HEK293 (cell line): ENCODE data around the gene CUL1.

Experiments
- EGR2 ChIP-seq: fragments of 450-650 bp; formaldehyde crosslinking; IDR thresholded peaks from 2 replicates; pipeline ENCODE4 v1.5.1; 2016; ENCODE audit warnings: low read depth, missing biosample characterization, missing genetic modification characterization
- ELK4 ChIP-seq: IDR thresholded peaks from 2 replicates; pipeline ENCODE4 v1.6.1; 2011; ENCODE audit warnings: mild to moderate bottlenecking, low read depth, low read length, borderline replicate concordance
- IKZF3 ChIP-seq: fragments of 450-650 bp; IDR thresholded peaks from 2 replicates; pipeline ENCODE4 v1.5.0; 2018; ENCODE audit warnings: missing biosample characterization, mild to moderate bottlenecking, missing genetic modification characterization, moderate library complexity
- KLF10 ChIP-seq: fragments of 450-650 bp; IDR thresholded peaks from 2 replicates; pipeline ENCODE4 v1.5.1; 2018; ENCODE audit warnings: missing biosample characterization, mild to moderate bottlenecking, missing genetic modification characterization
- TCF7L2 ChIP-seq: IDR thresholded peaks from 2 replicates; pipeline ENCODE4 v1.6.1; 2011; ENCODE audit warnings: low read depth, mild to moderate bottlenecking, inconsistent platforms, low read length, moderate library complexity, borderline replicate concordance
- ZNF10 ChIP-seq: fragments of 450-650 bp; formaldehyde crosslinking; IDR thresholded peaks from 2 replicates; pipeline ENCODE4 v1.5.1; 2017; ENCODE audit warnings: missing biosample characterization, missing genetic modification characterization
- ZNF169 ChIP-seq: fragments of 450-650 bp; formaldehyde crosslinking; IDR thresholded peaks from 2 replicates; pipeline ENCODE4 v1.5.1; 2016; ENCODE audit warnings: missing biosample characterization, missing genetic modification characterization
- ZNF19 ChIP-seq: fragments of 450-650 bp; formaldehyde crosslinking; IDR thresholded peaks from 2 replicates; pipeline ENCODE4; 2016; ENCODE audit warnings: missing biosample characterization, missing genetic modification characterization, low read depth
- ZNF292 ChIP-seq: fragments of 450-650 bp; formaldehyde crosslinking; IDR thresholded peaks from 2 replicates; pipeline ENCODE4 v1.5.1; 2016; ENCODE audit warnings: low read depth, missing biosample characterization, missing genetic modification characterization, borderline replicate concordance
- ZNF354C ChIP-seq: fragments of 450-650 bp; formaldehyde crosslinking; IDR thresholded peaks from 2 replicates; pipeline ENCODE4 v1.5.1; 2016; ENCODE audit warnings: missing biosample characterization, missing genetic modification characterization, low read depth, borderline replicate concordance
- ZNF366 ChIP-seq: fragments of 450-650 bp; formaldehyde crosslinking; conservative IDR thresholded peaks from 2 replicates; pipeline ENCODE4 v1.5.1; 2016; ENCODE audit warnings: missing biosample characterization, missing genetic modification characterization
- ZNF391 ChIP-seq: fragments of 450-650 bp; formaldehyde crosslinking; IDR thresholded peaks from 2 replicates; pipeline ENCODE4 v1.5.1; 2016; ENCODE audit warnings: low read depth, missing biosample characterization, missing genetic modification characterization, borderline replicate concordance
- ZNF433 ChIP-seq: fragments of 450-650 bp; formaldehyde crosslinking; IDR thresholded peaks from 2 replicates; pipeline ENCODE4 v1.5.1; 2016; ENCODE audit warnings: missing biosample characterization, missing genetic modification characterization, low read depth
- ZNF596 ChIP-seq: fragments of 450-650 bp; IDR thresholded peaks from 2 replicates; pipeline ENCODE4 v1.5.0; 2018; ENCODE audit warnings: missing biosample characterization, mild to moderate bottlenecking, missing genetic modification characterization, moderate library complexity
- ZNF624 ChIP-seq: fragments of 450-650 bp; formaldehyde crosslinking; IDR thresholded peaks from 2 replicates; pipeline ENCODE4 v1.5.1; 2017; ENCODE audit warnings: missing biosample characterization, missing genetic modification characterization
- ZNF654 ChIP-seq: fragments of 450-650 bp; formaldehyde crosslinking; IDR thresholded peaks from 2 replicates; pipeline ENCODE4 v1.5.1; 2016; ENCODE audit warnings: low read depth, missing biosample characterization, missing genetic modification characterization
- ZNF701 ChIP-seq: fragments of 450-650 bp; formaldehyde crosslinking; IDR thresholded peaks from 2 replicates; pipeline ENCODE4 v1.5.1; 2016; ENCODE audit warnings: missing biosample characterization, missing genetic modification characterization
- ZNF76 ChIP-seq: fragments of 450-650 bp; formaldehyde crosslinking; IDR thresholded peaks from 2 replicates; pipeline ENCODE4; 2016; ENCODE audit warnings: low read depth, missing biosample characterization, missing genetic modification characterization, borderline replicate concordance
- ZNF768 ChIP-seq: fragments of 450-650 bp; formaldehyde crosslinking; IDR thresholded peaks from 2 replicates; pipeline ENCODE4 v1.5.1; 2018; ENCODE audit warnings: missing biosample characterization, mild to moderate bottlenecking, missing genetic modification characterization
- ZNF830 ChIP-seq: fragments of 450-650 bp; IDR thresholded peaks from 2 replicates; pipeline ENCODE4 v1.5.0; 2018; ENCODE audit warnings: missing biosample characterization, missing genetic modification characterization, low read depth, mild to moderate bottlenecking, moderate library complexity
- ZNF843 ChIP-seq: fragments of 450-650 bp; formaldehyde crosslinking; IDR thresholded peaks from 2 replicates; pipeline ENCODE4 v1.5.1; 2016; ENCODE audit warnings: missing biosample characterization, missing genetic modification characterization
- TF ChIP-seq, protein P1 (sequence below): fragments of 450-650 bp; formaldehyde crosslinking; IDR thresholded peaks from 2 replicates; pipeline ENCODE4 v1.5.1; 2016; ENCODE audit warnings: missing biosample characterization, missing genetic modification characterization
- TF ChIP-seq, protein P2 (sequence below): fragments of 450-650 bp; formaldehyde crosslinking; IDR thresholded peaks from 2 replicates; pipeline ENCODE4 v1.5.1; 2016; ENCODE audit warnings: missing biosample characterization, missing genetic modification characterization
- TF ChIP-seq, protein P3 (sequence below): fragments of 450-650 bp; formaldehyde crosslinking; IDR thresholded peaks from 2 replicates; pipeline ENCODE4 v1.5.1; 2016; ENCODE audit warnings: missing biosample characterization, missing genetic modification characterization
- TF ChIP-seq, protein P4 (sequence below): fragments of 450-650 bp; formaldehyde crosslinking; IDR thresholded peaks from 2 replicates; pipeline ENCODE4 v1.5.1; 2016; ENCODE audit warnings: missing biosample characterization, missing genetic modification characterization
- TF ChIP-seq, protein P5 (sequence below): fragments of 450-650 bp; formaldehyde crosslinking; IDR thresholded peaks from 2 replicates; pipeline ENCODE4 v1.5.1; 2016; ENCODE audit warnings: missing biosample characterization, missing genetic modification characterization

The CUL1 gene

DNA sequence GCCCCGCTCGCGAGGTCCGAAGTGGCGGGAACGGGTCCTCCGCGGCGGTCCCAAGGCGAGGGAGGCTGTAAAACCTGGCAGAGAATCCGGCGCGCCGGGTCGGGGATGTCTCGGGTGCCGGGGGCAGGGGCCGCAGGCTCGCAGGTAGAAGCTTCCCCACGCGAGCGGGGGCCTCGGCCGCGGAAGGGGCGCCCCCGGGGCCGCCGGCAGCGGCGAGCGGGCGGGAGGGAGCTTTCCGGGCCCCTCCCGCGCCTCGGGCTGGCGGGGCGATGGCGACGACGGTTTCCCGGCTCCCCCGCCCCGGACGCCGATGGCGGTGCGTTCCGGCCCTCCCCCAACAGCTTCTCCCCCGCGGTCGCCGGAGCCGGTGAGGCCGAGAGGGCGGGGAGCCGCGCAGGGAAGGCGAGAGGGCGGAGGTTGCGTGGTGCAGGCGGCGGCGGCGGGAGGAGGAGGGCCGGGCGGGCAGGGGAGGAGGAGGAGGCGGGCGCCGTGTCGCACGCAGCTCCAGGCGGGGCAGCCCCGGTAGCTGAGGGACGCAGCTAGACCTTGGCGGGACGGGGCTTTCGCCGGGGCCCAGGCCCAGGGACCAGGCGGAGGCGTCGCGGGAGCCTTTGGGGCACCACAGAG is at the start of gene CUL1 (continued):
- TF ChIP-seq, protein P1, sequence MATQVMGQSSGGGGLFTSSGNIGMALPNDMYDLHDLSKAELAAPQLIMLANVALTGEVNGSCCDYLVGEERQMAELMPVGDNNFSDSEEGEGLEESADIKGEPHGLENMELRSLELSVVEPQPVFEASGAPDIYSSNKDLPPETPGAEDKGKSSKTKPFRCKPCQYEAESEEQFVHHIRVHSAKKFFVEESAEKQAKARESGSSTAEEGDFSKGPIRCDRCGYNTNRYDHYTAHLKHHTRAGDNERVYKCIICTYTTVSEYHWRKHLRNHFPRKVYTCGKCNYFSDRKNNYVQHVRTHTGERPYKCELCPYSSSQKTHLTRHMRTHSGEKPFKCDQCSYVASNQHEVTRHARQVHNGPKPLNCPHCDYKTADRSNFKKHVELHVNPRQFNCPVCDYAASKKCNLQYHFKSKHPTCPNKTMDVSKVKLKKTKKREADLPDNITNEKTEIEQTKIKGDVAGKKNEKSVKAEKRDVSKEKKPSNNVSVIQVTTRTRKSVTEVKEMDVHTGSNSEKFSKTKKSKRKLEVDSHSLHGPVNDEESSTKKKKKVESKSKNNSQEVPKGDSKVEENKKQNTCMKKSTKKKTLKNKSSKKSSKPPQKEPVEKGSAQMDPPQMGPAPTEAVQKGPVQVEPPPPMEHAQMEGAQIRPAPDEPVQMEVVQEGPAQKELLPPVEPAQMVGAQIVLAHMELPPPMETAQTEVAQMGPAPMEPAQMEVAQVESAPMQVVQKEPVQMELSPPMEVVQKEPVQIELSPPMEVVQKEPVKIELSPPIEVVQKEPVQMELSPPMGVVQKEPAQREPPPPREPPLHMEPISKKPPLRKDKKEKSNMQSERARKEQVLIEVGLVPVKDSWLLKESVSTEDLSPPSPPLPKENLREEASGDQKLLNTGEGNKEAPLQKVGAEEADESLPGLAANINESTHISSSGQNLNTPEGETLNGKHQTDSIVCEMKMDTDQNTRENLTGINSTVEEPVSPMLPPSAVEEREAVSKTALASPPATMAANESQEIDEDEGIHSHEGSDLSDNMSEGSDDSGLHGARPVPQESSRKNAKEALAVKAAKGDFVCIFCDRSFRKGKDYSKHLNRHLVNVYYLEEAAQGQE (tag by site-specific recombination), result no peak
- TF ChIP-seq ZNF843 (tag by site-specific recombination) (no peak), ELK4 (no peak), ZNF19 (tag by site-specific recombination) (no peak), ZNF624 (no peak), ZNF596 (tag by site-specific recombination) (peak; percentile 53; the same call in 1 of the 2 replicates), ZNF654 (tag by site-specific recombination) (no peak), ZNF292 (no peak), ZNF768 (tag by site-specific recombination) (no peak), TCF7L2 (no peak), ZNF76 (tag by site-specific recombination) (0 out of 2 replicates have a peak, but pooled peaks have one; percentile 15), ZNF169 (tag by site-specific recombination) (no peak), ZNF354C (tag by site-specific recombination) (no peak), ZNF433 (tag by site-specific recombination) (no peak), ZNF701 (tag by site-specific recombination) (no peak), ZNF366 (tag by site-specific recombination) (no peak), ZNF10 (no peak), ZNF391 (tag by site-specific recombination) (no peak), EGR2 (tag by site-specific recombination) (peak; percentile 80), IKZF3 (tag by site-specific recombination) (0 out of 2 replicates have a peak, but pooled peaks have one; percentile 17), KLF10 (no peak; the same call in 1 of the 2 replicates), ZNF830 (no peak)
- TF ChIP-seq, protein P2, sequence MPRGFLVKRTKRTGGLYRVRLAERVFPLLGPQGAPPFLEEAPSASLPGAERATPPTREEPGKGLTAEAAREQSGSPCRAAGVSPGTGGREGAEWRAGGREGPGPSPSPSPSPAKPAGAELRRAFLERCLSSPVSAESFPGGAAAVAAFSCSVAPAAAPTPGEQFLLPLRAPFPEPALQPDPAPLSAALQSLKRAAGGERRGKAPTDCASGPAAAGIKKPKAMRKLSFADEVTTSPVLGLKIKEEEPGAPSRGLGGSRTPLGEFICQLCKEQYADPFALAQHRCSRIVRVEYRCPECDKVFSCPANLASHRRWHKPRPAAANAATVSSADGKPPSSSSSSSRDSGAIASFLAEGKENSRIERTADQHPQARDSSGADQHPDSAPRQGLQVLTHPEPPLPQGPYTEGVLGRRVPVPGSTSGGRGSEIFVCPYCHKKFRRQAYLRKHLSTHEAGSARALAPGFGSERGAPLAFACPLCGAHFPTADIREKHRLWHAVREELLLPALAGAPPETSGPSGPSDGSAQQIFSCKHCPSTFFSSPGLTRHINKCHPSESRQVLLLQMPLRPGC (tag by site-specific recombination), result no peak
- TF ChIP-seq, protein P3, sequence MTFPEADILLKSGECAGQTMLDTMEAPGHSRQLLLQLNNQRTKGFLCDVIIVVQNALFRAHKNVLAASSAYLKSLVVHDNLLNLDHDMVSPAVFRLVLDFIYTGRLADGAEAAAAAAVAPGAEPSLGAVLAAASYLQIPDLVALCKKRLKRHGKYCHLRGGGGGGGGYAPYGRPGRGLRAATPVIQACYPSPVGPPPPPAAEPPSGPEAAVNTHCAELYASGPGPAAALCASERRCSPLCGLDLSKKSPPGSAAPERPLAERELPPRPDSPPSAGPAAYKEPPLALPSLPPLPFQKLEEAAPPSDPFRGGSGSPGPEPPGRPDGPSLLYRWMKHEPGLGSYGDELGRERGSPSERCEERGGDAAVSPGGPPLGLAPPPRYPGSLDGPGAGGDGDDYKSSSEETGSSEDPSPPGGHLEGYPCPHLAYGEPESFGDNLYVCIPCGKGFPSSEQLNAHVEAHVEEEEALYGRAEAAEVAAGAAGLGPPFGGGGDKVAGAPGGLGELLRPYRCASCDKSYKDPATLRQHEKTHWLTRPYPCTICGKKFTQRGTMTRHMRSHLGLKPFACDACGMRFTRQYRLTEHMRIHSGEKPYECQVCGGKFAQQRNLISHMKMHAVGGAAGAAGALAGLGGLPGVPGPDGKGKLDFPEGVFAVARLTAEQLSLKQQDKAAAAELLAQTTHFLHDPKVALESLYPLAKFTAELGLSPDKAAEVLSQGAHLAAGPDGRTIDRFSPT (tag by site-specific recombination), result peak; percentile 63; the same call in 1 of the 2 replicates
- TF ChIP-seq, protein P4, sequence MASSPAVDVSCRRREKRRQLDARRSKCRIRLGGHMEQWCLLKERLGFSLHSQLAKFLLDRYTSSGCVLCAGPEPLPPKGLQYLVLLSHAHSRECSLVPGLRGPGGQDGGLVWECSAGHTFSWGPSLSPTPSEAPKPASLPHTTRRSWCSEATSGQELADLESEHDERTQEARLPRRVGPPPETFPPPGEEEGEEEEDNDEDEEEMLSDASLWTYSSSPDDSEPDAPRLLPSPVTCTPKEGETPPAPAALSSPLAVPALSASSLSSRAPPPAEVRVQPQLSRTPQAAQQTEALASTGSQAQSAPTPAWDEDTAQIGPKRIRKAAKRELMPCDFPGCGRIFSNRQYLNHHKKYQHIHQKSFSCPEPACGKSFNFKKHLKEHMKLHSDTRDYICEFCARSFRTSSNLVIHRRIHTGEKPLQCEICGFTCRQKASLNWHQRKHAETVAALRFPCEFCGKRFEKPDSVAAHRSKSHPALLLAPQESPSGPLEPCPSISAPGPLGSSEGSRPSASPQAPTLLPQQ (tag by site-specific recombination), result no peak
- TF ChIP-seq, protein P5, sequence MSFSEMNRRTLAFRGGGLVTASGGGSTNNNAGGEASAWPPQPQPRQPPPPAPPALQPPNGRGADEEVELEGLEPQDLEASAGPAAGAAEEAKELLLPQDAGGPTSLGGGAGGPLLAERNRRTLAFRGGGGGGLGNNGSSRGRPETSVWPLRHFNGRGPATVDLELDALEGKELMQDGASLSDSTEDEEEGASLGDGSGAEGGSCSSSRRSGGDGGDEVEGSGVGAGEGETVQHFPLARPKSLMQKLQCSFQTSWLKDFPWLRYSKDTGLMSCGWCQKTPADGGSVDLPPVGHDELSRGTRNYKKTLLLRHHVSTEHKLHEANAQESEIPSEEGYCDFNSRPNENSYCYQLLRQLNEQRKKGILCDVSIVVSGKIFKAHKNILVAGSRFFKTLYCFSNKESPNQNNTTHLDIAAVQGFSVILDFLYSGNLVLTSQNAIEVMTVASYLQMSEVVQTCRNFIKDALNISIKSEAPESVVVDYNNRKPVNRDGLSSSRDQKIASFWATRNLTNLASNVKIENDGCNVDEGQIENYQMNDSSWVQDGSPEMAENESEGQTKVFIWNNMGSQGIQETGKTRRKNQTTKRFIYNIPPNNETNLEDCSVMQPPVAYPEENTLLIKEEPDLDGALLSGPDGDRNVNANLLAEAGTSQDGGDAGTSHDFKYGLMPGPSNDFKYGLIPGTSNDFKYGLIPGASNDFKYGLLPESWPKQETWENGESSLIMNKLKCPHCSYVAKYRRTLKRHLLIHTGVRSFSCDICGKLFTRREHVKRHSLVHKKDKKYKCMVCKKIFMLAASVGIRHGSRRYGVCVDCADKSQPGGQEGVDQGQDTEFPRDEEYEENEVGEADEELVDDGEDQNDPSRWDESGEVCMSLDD (tag by site-specific recombination), result no peak
